Naive B cell (primary cell): ENCODE data around the gene GJD3. TPM values are rescaled to one million over a fixed set of nuclear protein-coding genes. Genes with fewer than 3 reads are reported as not detected.
"Not testable (repeated sequence)": the region's sequence is repeated elsewhere in the genome, so short reads cannot be mapped to it uniquely, and the experiment has no call there.

ENCODE experiments used
- ATAC-seq, 2 donors: fragments of 150-1000 bp; cut with Tn5 transposase; 2 replicates each; pipeline ENCODE4 v1.10.0; 2021; ENCODE audit warnings: low read depth in 2 of 2, mild to moderate bottlenecking in 2 of 2, moderate library complexity in 2 of 2
- DNase-seq: peaks from one replicate; pipeline ENCODE4 v3.0.0; 2022
- H3K27ac Mint-ChIP-seq, 6 donors: one replicate each; pipeline ENCODE4 v1.8.0; 2020 to 2022; ENCODE audit warnings: mild to moderate bottlenecking in 6 of 6, mixed read lengths in 6 of 6, moderate library complexity in 5 of 6, inconsistent platforms in 2 of 6
- H3K27me3 Mint-ChIP-seq, 3 donors: one replicate each; pipeline ENCODE4 v1.8.0; 2021 to 2022; ENCODE audit warnings: mixed read lengths in 3 of 3, mild to moderate bottlenecking in 1 of 3
- H3K36me3 Mint-ChIP-seq, 2 donors: one replicate each; pipeline ENCODE4 v1.8.0; 2020 to 2022; ENCODE audit warnings: mixed read lengths in 2 of 2, inconsistent platforms in 1 of 2, mild to moderate bottlenecking in 1 of 2
- H3K4me1 Mint-ChIP-seq, 3 donors: one replicate each; pipeline ENCODE4 v1.8.0; 2020 to 2022; ENCODE audit warnings: mixed read lengths in 3 of 3, inconsistent platforms in 1 of 3, mild to moderate bottlenecking in 1 of 3, moderate library complexity in 1 of 3
- H3K4me3 Mint-ChIP-seq, 8 donors: one replicate each; pipeline ENCODE4 v1.8.0; 2020 to 2022; ENCODE audit warnings: mild to moderate bottlenecking in 8 of 8, mixed read lengths in 8 of 8, moderate library complexity in 8 of 8, inconsistent platforms in 2 of 8
- H3K9me3 Mint-ChIP-seq, 7 donors: one replicate each; pipeline ENCODE4 v1.8.0; 2020 to 2022; ENCODE audit warnings: mixed read lengths in 7 of 7, mild to moderate bottlenecking in 5 of 7, inconsistent platforms in 2 of 7, moderate library complexity in 1 of 7
- polyA plus RNA-seq, 6 donors: library from polyadenylated mRNA; unstranded; fragments of 300-500 nt; fragmentation: Illumina TruSeq; gene quantifications; one replicate each; pipeline ENCODE4 v1.2.3, GENCODE V29; 2021; ENCODE audit warnings: low read depth in 6 of 6

Gene GJD3, protein sequence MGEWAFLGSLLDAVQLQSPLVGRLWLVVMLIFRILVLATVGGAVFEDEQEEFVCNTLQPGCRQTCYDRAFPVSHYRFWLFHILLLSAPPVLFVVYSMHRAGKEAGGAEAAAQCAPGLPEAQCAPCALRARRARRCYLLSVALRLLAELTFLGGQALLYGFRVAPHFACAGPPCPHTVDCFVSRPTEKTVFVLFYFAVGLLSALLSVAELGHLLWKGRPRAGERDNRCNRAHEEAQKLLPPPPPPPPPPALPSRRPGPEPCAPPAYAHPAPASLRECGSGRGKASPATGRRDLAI
- polyA plus RNA-seq: under 1 TPM in 2 of 6 donors, not detected in 4; 0.44 to 0.98 TPM

DNA sequence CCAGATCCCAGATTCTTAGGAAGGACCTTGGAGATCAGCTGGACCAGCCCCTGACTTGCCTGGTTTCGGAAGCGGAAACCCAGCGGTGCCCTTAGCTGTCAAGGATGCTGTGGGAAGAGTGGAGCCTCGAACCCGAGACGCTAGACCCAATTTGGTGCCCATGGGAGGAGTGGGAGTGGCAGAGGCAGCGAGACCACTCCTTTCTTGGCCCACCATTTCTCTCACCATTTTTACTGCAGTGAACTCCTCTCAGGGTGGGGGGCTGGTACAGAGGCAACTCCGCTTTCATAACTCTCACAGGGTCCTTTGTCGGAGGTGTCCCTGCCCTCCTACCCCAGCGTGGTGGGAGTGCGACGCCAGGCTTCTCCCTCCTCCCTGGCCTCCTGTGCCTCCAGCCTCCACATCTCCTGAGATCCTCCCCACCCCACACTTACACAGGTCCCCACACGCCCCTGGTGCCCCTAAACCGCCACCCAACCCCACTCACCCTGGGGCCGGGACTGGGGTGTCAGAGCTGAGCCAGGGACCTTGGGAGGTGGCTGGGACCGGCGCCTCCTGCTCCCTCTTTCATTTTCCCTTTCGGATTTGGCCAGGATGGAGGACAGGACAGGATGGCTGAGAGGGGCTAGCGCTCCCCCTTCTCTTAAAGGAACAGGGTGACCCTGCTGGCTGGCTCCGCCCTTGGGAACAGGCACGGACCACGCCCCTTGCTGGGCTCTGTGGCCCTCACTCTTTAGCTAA is at the start of gene GJD3:
GJD3 (minus strand) TSS at position 617 of the 741 bp plus-strand sequence. CDS start 922 bp downstream, outside the sequence.
- Mint-ChIP-seq H3K36me3 (no peaks in the 10 kb centered on the region), H3K27ac (no peak within 1 kb of the TSS), H3K27me3 (peaks cover 5 to 32% (median 32%) of the 10 kb centered on the region in 3 donors), H3K9me3 (no peaks in the 10 kb centered on the region), H3K4me1 (peaks cover 7 to 17% (median 12%) of the 10 kb centered on the region in 3 donors), H3K4me3 (peak within 1 kb of the TSS; percentile 56 to 86 (median 64))
- ATAC-seq (no peak), DNase-seq (no peak)

DNA sequence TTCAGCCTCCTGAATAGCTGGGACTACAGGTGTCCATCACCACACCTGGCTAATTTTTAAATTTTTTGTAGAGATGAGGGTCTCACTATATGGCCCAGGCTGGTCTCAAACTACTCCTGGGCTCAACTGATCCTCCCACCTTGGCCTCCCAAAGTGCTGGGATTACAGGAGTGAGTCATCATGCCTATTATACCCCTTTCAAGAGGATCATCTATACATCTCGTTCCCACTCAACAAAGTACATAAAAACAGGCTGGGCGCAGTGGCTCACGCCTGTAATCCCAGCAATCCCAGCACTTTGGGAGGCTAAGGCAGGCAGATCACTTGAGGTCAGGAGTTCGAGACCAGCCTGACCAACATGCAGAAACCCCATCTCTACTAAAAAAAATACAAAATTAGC is 49.8 kb upstream of the GJD3 start:
- not testable (repeated sequence) for H3K27me3 Mint-ChIP-seq, DNase-seq, H3K4me3 Mint-ChIP-seq, H3K9me3 Mint-ChIP-seq, H3K36me3 Mint-ChIP-seq, H3K27ac Mint-ChIP-seq, ATAC-seq
- peaks cover 7 to 22% (median 15%) of the 10 kb centered on the region in 3 donors for H3K4me1 Mint-ChIP-seq

DNA sequence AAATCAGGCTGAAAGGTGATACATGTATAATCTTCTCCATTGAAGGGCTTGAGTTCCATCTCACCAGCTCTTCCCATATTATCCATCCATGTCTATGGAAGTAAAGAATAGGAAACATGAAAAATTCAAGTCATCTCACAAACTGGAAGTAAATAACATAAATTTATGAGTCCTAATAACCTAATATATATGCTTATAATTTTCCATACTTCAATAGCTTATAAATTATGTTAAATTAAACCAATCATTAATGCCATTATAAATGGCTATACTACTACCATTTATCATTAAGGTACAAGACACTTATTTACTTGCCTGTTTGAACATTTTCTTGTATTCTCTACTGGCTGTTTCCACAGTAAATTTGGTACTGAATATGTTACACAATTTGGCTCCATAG is 48.3 kb upstream of the GJD3 start:
- H3K9me3 Mint-ChIP-seq: no peaks in the 10 kb centered on the region
- ATAC-seq: no peak
- H3K27ac Mint-ChIP-seq: no peak overlapping the region
- H3K4me1 Mint-ChIP-seq: peaks cover 4 to 14% (median 10%) of the 10 kb centered on the region in 3 donors
- no peaks in the 10 kb centered on the region for H3K27me3 Mint-ChIP-seq
- DNase-seq: no peak
- H3K4me3 Mint-ChIP-seq: no peak overlapping the region
- H3K36me3 Mint-ChIP-seq: no peaks in the 10 kb centered on the region

DNA sequence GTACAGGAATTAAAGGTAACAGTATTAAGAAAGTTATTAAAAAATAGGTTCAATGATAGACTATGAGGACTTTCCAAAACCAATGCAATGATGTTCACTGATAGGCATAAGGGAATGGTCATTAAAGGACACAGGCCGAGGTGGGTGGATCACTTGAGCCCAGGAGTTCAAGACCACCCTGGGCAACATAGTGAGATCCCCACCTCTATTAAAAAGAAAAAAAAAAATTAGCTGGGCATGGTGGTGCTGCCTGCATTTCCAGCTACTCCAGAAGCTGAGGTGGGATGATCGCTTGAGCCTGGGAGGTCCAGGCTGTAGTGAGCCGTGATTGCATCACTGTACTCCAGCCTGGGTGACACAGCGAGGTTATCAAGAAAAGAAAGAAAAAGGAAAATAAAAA is 47.3 kb upstream of the GJD3 start:
- no peak overlapping the region for H3K27ac Mint-ChIP-seq

DNA sequence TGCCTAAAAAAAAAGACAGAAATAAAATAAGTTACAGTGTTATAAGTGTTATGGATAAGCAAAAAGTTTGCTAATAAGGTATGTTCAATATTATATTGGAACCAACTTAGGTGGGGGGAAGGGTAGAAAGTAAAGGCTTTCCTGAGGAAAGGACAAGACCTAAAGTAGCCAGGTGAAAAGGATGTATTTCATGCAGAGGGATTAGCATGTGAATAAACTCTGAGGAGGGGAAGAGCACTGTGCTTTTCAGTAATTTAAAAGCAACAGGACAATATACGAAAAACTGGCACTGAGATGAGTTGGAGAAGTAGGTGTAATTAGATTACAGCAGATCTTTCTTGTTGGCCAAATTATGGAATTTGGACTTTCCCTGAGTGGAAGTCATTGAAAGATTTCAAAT is 45.5 kb upstream of the GJD3 start:
- Mint-ChIP-seq H3K27ac (peak overlapping the region in 1 of 6 donors; percentile 34), H3K36me3 (no peaks in the 10 kb centered on the region), H3K9me3 (no peaks in the 10 kb centered on the region)

More for the DNA sequence above, 47.3 kb upstream of the GJD3 start:
- H3K36me3 Mint-ChIP-seq: no peaks in the 10 kb centered on the region
- H3K4me1 Mint-ChIP-seq: peaks cover 0 to 5% (median 0%) of the 10 kb centered on the region in 3 donors
- no peak for DNase-seq
- ATAC-seq: no peak
- H3K9me3 Mint-ChIP-seq: no peaks in the 10 kb centered on the region
- no peaks in the 10 kb centered on the region for H3K27me3 Mint-ChIP-seq
- peak overlapping the region in 1 of 8 donors; percentile 33 for H3K4me3 Mint-ChIP-seq

DNA sequence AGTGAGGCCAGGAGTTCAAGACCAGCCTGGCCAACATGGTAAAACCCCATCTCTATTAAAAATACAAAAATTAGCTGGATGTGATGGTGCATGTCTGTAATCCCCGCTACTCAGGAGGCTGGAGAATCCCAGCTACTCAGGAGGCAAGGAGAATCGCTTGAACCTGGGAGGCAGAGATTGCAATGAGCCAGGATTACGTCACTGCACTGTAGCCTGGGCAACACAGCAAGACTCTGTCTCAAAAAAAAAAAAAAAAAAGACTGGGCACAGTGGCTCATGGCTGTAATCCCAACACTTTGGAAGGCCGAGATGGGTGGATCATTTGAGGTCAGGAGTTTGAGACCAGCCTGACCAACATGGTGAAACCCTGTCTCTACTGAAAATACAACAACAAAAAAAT is 45.0 kb upstream of the GJD3 start:
- H3K27me3 Mint-ChIP-seq, H3K27ac Mint-ChIP-seq, DNase-seq, H3K9me3 Mint-ChIP-seq, H3K4me1 Mint-ChIP-seq, H3K36me3 Mint-ChIP-seq, H3K4me3 Mint-ChIP-seq, ATAC-seq: not testable (repeated sequence)

More for the DNA sequence above, 45.5 kb upstream of the GJD3 start:
- Mint-ChIP-seq H3K4me1 (no peaks in the 10 kb centered on the region), H3K4me3 (no peak overlapping the region), H3K27me3 (no peaks in the 10 kb centered on the region)
- DNase-seq: no peak
- no peak for ATAC-seq

DNA sequence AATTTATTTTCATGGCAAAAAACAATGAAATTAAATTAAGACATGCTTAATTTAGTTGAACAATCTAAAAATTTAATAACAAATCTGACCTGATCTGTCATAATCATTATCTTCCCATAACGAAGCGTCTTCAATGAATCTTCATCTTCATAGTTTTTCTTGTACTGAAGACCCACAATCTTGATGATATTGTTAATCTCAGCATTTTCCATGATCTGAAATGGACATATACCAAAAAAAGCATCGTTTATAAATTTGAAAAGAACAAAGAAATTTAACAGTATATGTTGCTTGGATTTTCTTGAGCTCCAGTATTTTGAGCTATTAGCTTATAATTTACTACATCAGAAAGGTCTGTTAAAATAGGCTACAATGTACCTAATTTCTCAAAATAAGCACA is 42.9 kb upstream of the GJD3 start:
- DNase-seq (no peak), ATAC-seq (no peak)
- Mint-ChIP-seq H3K27ac (no peak overlapping the region), H3K9me3 (no peaks in the 10 kb centered on the region), H3K36me3 (no peaks in the 10 kb centered on the region), H3K4me3 (no peak overlapping the region), H3K4me1 (peaks cover 0 to 5% (median 4%) of the 10 kb centered on the region in 3 donors), H3K27me3 (no peaks in the 10 kb centered on the region)

DNA sequence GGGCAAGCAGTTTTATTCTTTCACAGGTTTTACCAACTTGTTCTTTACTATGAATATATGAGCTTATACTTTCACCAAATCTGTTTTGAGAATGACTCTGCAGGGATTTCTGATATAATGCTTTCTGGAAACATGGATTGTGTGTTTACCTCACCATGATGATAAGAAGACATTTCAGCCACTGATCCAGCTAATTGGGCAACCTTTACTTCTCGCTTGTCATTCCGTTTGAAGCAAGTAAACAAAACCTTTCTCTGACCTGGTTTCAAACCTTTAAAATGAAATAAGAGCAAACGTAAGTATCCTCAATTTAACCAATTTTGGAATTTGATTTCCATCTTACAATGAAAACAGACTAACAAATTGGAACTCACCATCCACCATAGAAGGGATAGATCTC is 39.5 kb upstream of the GJD3 start:
- ATAC-seq (no peak), DNase-seq (no peak)
- Mint-ChIP-seq H3K27ac (peak overlapping the region in 1 of 6 donors; percentile 66), H3K36me3 (no peaks in the 10 kb centered on the region), H3K4me1 (peaks cover 5 to 10% (median 7%) of the 10 kb centered on the region in 3 donors), H3K4me3 (no peak overlapping the region), H3K9me3 (no peaks in the 10 kb centered on the region), H3K27me3 (no peaks in the 10 kb centered on the region)

DNA sequence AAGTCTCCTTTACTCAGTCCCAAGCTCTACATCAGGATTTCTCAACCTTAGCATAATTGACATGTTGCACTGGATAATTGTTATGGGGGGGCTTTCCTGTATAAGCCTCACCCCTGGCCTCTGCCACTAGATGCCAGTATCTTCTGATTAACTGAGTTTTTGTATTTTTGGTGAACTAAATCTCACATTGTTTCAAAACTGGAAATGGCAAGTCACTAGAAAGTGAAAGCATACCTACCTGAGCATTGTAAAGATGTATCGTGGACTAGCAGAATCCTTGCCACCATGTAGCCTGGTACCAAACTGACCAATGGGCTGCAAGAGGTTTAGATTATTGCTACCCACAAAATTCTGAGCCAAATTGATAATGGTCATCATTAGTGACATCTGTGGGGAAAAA is 38.1 kb upstream of the GJD3 start:
- H3K27me3 Mint-ChIP-seq: no peaks in the 10 kb centered on the region
- H3K4me3 Mint-ChIP-seq: no peak overlapping the region
- no peak overlapping the region for H3K27ac Mint-ChIP-seq
- peak; percentile 46 to 52 for ATAC-seq
- H3K36me3 Mint-ChIP-seq: no peaks in the 10 kb centered on the region
- no peak for DNase-seq
- H3K4me1 Mint-ChIP-seq: peaks cover 5 to 11% (median 7%) of the 10 kb centered on the region in 3 donors
- H3K9me3 Mint-ChIP-seq: no peaks in the 10 kb centered on the region

DNA sequence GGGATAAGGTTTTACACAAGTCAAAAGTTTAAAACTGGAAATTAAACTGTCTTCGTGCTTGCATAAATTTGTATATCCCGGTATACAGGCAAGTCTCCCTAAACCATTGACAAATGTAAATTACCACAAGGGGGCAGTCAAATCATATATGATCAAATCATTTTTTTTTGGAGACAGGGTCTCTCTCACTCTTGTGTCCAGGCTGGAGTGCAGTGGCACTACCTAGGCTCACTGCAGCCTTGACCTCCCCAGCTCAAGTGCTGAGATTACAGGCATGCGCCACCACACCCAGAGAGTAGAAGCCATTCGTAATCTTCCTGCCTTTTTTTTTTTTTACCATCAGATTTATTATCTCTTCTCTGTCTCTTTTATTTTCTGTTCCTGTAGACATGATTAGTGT is 34.6 kb upstream of the GJD3 start:
- peak overlapping the region in 4 of 6 donors; percentile 46 to 84 (median 64) for H3K27ac Mint-ChIP-seq
- peak; percentile 64 to 70 for ATAC-seq

DNA sequence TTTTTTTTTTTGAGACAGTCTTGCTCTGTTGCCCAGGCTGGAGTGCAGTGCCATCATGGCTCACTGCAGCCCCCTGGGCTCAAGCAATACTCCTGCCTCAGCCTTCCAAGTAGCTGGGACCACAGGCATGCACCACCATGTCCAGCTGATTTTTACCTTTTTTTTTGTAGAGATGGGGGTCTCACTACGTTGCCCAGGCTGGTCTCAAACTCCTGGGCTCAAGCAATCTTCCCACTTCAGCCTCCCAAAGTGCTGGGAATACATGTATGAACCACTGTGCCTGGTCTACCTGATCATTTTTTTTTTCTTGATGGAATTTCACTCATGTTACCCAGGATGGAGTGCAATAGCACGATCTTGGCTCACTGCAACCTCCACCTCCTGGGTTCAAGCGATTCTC is 22.0 kb upstream of the GJD3 start:
- ATAC-seq, H3K36me3 Mint-ChIP-seq: not testable (repeated sequence)
- H3K27ac Mint-ChIP-seq: peak overlapping the region in 1 of 6 donors; percentile 44

More for the DNA sequence above, 34.6 kb upstream of the GJD3 start:
- Mint-ChIP-seq H3K4me3 (no peak overlapping the region), H3K36me3 (no peaks in the 10 kb centered on the region), H3K27me3 (no peaks in the 10 kb centered on the region), H3K9me3 (no peaks in the 10 kb centered on the region), H3K4me1 (peaks cover 5 to 11% (median 7%) of the 10 kb centered on the region in 3 donors)
- peak; percentile 56 for DNase-seq

DNA sequence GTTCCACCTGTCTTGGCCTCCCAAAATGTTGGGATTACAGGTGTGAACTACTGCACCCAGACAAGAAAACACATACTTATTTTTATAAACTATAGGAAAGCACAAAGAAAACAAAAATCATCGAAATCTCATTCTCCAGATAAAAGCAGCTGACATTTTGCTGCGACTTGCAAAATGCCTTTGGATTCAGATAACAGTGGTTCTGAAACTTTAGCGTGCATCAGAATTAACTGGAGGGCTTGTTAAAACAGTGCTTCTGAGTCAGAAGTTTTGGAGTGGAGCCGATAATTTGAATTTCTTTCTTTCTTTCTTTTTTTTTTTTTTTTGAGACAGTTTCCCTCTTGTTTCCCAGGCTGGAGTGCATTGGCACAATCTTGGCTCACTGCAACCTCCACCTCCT is 17.7 kb upstream of the GJD3 start:
- DNase-seq (no peak), ATAC-seq (no peak)
- Mint-ChIP-seq H3K9me3 (no peaks in the 10 kb centered on the region), H3K36me3 (no peaks in the 10 kb centered on the region), H3K4me1 (peaks cover 0 to under 1% (median 0%) of the 10 kb centered on the region in 3 donors), H3K27ac (no peak overlapping the region), H3K27me3 (no peaks in the 10 kb centered on the region), H3K4me3 (no peak overlapping the region)

More for the DNA sequence above, 22.0 kb upstream of the GJD3 start:
- H3K4me3 Mint-ChIP-seq, H3K9me3 Mint-ChIP-seq, H3K27me3 Mint-ChIP-seq, DNase-seq, H3K4me1 Mint-ChIP-seq: not testable (repeated sequence)

DNA sequence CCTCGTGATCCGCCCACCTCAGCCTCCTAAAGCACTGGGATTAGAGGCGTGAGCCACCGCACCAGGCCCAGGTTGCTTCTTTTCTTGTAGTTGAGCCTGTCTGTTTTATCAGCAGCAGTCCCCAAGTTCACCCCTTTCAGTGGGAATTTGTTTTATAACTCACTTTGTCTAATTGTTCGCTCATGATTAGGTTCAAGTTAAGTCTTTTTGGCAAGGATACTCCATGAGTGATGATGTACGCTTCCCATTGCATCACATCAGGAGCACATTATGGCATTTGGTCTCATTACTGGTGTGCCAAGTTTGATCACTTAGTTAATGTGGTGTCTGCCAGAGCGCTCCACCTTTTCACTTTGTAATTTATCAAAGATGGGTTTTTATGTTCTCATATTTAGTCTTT is 14.4 kb upstream of the GJD3 start:
- Mint-ChIP-seq H3K27me3 (peaks cover 0 to 11% (median 5%) of the 10 kb centered on the region in 3 donors), H3K27ac (no peak overlapping the region), H3K4me3 (no peak overlapping the region), H3K4me1 (peaks cover 0 to 7% (median 7%) of the 10 kb centered on the region in 3 donors), H3K36me3 (no peaks in the 10 kb centered on the region), H3K9me3 (peaks cover 0 to 9% (median 0%) of the 10 kb centered on the region in 7 donors)
- ATAC-seq (no peak), DNase-seq (no peak)

DNA sequence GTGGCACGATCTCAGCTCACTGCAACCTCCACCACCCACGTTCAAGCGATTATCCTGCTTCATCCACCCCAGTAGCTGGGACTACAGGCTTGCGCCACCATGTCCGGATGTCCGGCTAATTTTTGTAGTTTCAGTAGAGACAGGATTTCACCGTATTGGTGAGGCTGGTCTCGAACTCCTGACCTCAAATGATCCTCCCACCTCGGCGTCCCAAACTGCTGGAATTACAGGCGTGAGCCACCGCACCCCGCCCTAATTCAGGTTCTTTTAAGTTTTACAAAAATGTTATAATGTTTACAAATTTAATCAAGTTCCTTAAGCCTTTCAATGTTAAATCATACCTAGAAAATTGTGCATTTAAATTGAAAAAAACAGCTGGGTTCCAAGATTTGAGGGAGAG is 13.3 kb upstream of the GJD3 start:
- ATAC-seq (no peak), DNase-seq (no peak)
- Mint-ChIP-seq H3K27me3 (peaks cover 0 to 11% (median 5%) of the 10 kb centered on the region in 3 donors), H3K4me1 (peaks cover 0 to 7% (median 7%) of the 10 kb centered on the region in 3 donors), H3K4me3 (no peak overlapping the region), H3K27ac (no peak overlapping the region), H3K9me3 (peaks cover 0 to 9% (median 0%) of the 10 kb centered on the region in 7 donors), H3K36me3 (no peaks in the 10 kb centered on the region)
